WTC11 (cell line): ENCODE measurements around the gene PDE5A.

ENCODE experiments used
- ATF2 ChIP-seq: sonication (generic); formaldehyde crosslinking; IDR thresholded peaks from 2 replicates; pipeline ENCODE4 v1.8.1; 2022; ENCODE audit warnings: low read depth, missing genetic modification reagents, borderline replicate concordance
- CDX4 ChIP-seq: fragments of 250-450 bp; sonication (Bioruptor Pico); IDR thresholded peaks from 2 replicates; pipeline ENCODE4 v1.9.0; 2021; ENCODE audit warnings: moderate library complexity, mild to moderate bottlenecking, inconsistent platforms, borderline replicate concordance
- CTCF ChIP-seq: fragments of 200-600 bp; IDR thresholded peaks from 2 replicates; pipeline ENCODE4 v1.8.0; 2022; ENCODE audit warnings: antibody characterized with exemption
- ESRRA ChIP-seq: sonication (generic); formaldehyde crosslinking; IDR thresholded peaks from 2 replicates; pipeline ENCODE4 v1.8.1; 2022; ENCODE audit warnings: mild to moderate bottlenecking, missing genetic modification reagents, borderline replicate concordance
- JUN ChIP-seq: sonication (generic); formaldehyde crosslinking; IDR thresholded peaks from 2 replicates; pipeline ENCODE4 v1.8.0; 2023; ENCODE audit warnings: mild to moderate bottlenecking, missing genetic modification reagents
- NR1H2 ChIP-seq: sonication (generic); formaldehyde crosslinking; IDR thresholded peaks from 2 replicates; pipeline ENCODE4 v1.9.0; 2021; ENCODE audit warnings: mild to moderate bottlenecking, moderate library complexity, missing genetic modification reagents
- ZBTB43 ChIP-seq: sonication (generic); formaldehyde crosslinking; IDR thresholded peaks from 2 replicates; pipeline ENCODE4 v1.8.1; 2023; ENCODE audit warnings: mild to moderate bottlenecking, missing genetic modification reagents

GRCh38 chr4:119627267-119628255 is 1.0 kb downstream of the PDE5A start:
- no peak for TF ChIP-seq CDX4 (CRISPR knock-in tag)
- no peak for TF ChIP-seq ESRRA
- no peak for TF ChIP-seq ATF2 (CRISPR knock-in tag)
- TF ChIP-seq CTCF, result peak; percentile 61
- TF ChIP-seq JUN (CRISPR knock-in tag), result no peak
- peak; percentile 31; the same call in 1 of the 2 replicates for TF ChIP-seq NR1H2 (CRISPR knock-in tag)
- no peak for TF ChIP-seq ZBTB43 (CRISPR knock-in tag)
